GM21423 (cell line): Measurements from ENCODE around the gene MGST3.
"Not testable (repeated sequence)": the region's sequence is repeated elsewhere in the genome, so short reads cannot be mapped to it uniquely, and the experiment has no call there.

Source experiments
- ATAC-seq: cut with Tn5 transposase; IDR thresholded peaks from one replicate; pipeline ENCODE4 v1.9.1; 2021; ENCODE audit warnings: mild to moderate bottlenecking, moderate library complexity; ENCODE audit not compliant: unreplicated experiment

MGST3 gene

DNA sequence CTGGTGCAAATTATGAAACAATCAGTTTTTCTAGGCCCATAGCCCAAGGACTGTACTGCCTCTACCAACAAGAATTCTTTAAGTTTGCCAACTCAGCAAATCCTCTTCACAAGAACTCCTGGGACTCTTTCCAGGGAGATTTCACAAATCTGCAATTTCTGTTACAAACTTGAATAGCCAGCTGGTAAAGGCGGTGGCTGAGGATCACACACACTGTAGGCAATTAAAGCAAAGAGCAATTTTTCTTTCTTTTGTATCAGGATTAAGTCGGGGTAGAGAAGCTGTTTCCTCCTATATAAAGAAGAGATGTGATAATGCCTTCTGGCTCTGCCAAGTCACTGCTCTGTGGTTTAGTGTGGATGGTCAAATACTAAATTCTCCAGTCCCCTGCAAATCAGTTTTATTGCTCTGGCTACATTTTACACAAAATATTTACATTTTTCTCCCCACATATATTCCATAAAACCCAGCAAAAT, 65.6 kb downstream of the MGST3 start:
- no peak for ATAC-seq

DNA sequence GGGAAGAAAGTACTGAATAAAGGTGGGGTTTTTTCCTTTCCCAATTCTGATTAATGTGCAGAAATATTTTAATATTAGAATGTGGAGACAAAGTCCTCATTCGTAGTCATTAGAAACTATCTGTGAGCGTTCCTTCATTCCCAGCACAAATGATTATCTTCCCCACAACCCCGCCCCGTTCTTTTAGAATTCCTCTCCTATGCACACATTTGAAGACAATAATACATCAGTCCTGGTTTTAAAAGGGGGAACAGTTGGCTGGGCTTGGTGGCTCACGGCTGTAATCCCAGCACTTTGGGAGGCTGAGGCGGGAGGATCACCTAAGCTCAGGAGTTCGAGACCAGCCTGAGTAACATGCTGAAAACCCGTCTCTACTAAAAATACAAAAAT, 66.5 kb downstream of the MGST3 start:
- no peak for ATAC-seq

DNA sequence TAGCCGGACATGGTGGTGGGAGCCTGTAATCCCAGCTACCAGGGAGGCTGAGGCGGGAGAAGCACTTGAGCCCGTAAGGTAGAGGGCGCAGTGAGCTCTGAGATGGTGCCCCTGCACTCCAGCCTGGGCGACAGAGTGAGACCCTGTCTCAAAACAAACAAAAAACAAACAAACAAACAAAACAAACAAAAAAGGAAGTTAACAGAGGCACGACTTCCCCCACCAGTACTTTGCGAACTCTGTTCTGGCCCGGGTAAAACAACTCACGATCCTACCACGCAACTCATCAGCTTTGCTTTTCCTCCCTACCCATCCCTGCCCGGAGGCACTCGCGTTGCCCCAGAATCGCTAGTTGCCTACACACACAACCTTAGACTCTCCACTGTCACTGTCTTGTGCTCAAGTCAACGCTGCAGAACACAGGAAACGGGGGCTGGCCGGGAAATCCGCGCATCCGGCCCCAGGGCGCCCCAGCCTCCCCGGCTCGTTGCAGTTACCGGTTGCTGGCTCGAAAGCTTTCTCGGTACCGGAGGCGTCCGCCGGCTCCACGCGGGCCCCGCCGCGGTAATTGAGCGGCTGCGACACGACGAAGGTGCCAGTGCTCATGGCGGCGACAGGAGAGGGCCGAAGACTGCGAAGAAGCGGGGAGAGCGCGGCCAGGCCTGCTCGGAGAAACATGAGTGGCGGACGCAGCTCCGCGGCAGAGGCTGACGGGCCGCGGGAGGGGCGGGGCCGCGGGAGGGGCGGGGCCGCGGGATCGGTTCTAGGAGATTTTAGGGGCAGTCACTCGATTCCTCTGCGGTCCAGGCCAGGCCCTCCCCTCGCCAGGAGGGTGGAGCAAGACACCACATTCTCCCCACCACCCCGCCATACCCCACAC, 67.1 kb downstream of the MGST3 start, which contains the start of gene ALDH9A1:
Gene ALDH9A1 (minus strand): TSS at position 682 of the 880 bp plus-strand sequence. CDS start 4 bp downstream, at position 678.
- peak; percentile 90 for ATAC-seq

DNA sequence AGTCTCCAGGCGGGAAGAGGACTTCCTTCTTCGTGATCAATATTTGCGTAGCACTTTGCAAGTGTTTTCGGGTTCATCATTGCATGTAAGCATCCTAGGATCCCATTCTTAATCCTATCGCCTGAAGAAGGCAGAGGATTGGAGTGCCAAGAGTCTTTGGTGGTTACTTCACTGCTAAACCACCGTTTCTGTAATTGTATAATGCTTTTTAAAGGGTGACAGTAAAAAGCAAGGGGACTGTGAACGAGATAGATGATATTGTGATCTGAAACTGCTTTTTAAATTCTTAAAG, 67.7 kb downstream of the MGST3 start:
- ATAC-seq: no peak

DNA sequence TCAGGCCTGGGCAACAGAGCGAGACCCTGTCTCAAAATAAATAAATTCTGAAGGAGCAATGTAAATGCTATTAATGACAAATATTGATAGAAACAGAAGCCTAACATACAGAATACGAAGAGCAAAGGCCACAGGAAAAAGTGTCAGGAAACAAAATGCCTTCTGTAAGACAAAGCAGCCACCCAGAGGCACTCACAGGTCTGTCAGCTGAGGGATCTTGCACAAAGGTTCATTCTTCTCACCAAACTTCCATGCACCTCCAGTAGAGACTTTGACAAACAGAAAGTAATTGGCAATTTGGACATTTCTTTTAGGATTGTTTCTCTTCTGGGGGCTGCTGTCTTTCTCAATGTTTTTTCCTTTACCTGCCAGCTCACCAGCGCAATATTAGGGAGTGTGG, 68.5 kb downstream of the MGST3 start:
- ATAC-seq: no peak

DNA sequence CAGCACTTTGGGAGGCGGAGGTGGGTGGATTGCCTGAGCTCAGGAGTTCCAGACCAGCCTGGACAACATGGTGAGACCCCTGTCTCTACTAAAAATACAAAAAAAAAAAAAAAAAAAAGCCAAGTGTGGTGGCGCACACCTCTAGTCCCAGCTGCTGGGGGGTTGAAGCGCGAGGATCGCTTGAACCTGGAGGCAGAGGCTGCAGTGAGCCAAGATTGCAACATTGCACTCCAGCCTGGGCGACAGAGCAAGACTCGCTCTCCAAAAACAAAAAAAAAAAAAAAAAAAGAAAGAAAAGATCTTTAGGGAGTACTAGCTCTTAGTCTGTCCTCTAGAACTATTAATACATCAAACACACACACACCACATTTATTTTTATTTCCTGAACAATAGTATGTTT, 70.9 kb downstream of the MGST3 start:
- not testable (repeated sequence) for ATAC-seq

DNA sequence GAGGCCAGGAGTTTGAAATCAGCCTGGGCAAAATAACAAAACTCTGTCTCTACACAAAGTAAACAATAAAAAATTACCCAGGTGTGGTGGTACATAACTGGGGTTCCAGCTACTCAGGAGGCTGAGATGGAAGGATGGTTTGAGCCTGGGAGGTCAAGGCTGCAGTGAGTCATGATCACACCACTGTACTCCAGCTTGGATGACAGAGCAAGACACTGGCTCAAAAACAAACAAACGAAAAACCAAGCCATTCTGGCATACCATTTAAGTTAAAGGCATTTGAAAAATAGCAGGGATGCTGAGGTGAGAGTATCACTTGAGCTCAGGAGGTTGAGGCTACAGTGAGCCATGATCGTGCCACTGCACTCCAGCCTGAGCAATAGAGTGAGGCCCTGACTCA, 72.6 kb downstream of the MGST3 start:
- no peak for ATAC-seq
